Ishikawa (cell line): Measurements from ENCODE around the gene PARP16.

Experiments used
- CREB1 ChIP-seq: IDR thresholded peaks from 2 replicates; pipeline ENCODE4 v1.6.1; 2012; ENCODE audit warnings: low read depth
- EGR1 ChIP-seq: IDR thresholded peaks from 2 replicates; pipeline ENCODE4 v1.6.1; 2012
- EP300 ChIP-seq: IDR thresholded peaks from 2 replicates; pipeline ENCODE4 v1.6.1; 2012; ENCODE audit warnings: borderline replicate concordance
- MAX ChIP-seq: IDR thresholded peaks from 2 replicates; pipeline ENCODE4 v1.6.1; 2012
- NFIC ChIP-seq: IDR thresholded peaks from 2 replicates; pipeline ENCODE4 v1.6.1; 2012
- RAD21 ChIP-seq: IDR thresholded peaks from 2 replicates; pipeline ENCODE4 v1.6.1; 2012; ENCODE audit warnings: low read depth
- REST ChIP-seq: IDR thresholded peaks from 2 replicates; pipeline ENCODE4 v1.6.1; 2012; ENCODE audit warnings: low read depth, mild to moderate bottlenecking
- TAF1 ChIP-seq: IDR thresholded peaks from 2 replicates; pipeline ENCODE4 v1.6.1; 2012; ENCODE audit warnings: low read depth, mild to moderate bottlenecking
- TCF12 ChIP-seq: IDR thresholded peaks from 2 replicates; pipeline ENCODE4 v1.6.1; 2012; ENCODE audit warnings: low read depth
- TEAD4 ChIP-seq: IDR thresholded peaks from 2 replicates; pipeline ENCODE4 v1.6.1; 2012
- YY1 ChIP-seq: IDR thresholded peaks from 2 replicates; pipeline ENCODE4 v1.6.1; 2012; ENCODE audit warnings: low read depth
- ZBTB7A ChIP-seq: IDR thresholded peaks from 2 replicates; pipeline ENCODE4 v1.6.1; 2012; ENCODE audit warnings: low read depth

- TF ChIP-seq CREB1 (no peak), MAX (no peak), TAF1 (no peak), TEAD4 (no peak), TCF12 (no peak; the same call in 1 of the 2 replicates), REST (no peak), ZBTB7A (no peak), NFIC (no peak; the same call in 1 of the 2 replicates), RAD21 (no peak), EGR1 (no peak), YY1 (no peak; the same call in 1 of the 2 replicates), EP300 (no peak)
Measured at GRCh38 chr15:65305150-65305758, 18.6 kb upstream of the PARP16 start.
